ENCODE measurements around the gene PTGES3L. TPM values are rescaled to one million over a fixed set of nuclear protein-coding genes. Genes with fewer than 3 reads are reported as not detected.
"Not testable (repeated sequence)": the region's sequence is repeated elsewhere in the genome, so short reads cannot be mapped to it uniquely, and the experiment has no call there.

The PTGES3L gene
- total RNA-seq, 1 donor from 2014 or later = 1.3 TPM

DNA sequence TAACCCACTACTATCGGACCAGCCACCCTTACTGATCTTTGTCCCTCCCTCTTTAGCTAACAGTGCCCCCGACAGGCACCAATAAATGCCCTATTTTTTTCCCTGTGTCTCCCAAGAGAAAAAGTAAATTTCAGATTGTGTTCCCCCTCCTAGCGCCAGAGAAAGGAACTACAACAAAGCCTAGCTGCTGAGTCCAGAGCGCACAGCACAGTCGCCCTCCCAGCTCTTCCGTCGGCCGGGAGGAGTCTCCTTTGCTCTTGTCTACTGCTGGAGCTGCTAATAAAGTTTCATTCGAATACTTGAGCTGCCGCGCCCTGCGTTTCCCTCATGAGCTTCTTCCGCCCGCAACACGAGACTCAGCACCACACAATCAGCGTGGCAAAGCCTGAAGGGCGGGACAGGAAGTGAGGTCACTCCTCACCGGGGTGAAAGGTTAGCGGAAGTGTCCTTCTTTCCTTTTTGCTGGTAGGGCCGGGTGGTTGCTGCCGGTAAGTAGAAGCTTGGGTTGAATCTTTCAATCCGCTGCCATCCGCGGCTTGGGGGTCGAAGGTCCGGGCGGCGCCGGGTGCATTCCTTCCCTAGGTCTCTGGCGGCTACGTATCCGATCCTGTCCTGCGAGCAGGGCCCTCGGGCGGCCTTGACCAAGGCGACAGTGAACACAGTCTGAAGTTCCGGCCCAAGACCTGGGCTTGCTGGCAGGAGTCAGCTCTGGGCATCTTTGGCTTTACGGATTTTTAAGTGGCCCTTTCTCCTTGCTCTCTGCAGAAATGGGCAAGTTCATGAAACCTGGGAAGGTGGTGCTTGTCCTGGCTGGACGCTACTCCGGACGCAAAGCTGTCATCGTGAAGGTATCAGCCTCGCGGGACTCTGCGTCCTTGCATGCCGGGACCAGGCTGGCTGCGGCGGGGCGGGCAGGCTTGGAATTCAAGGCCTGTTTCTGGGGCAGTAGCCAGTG, 18.4 kb upstream of the PTGES3L start, which contains the start of gene RPL27:
Gene RPL27, plus strand, starts transcription at position 436 of the 955 bp plus-strand sequence. Its CDS starts 332 bp downstream, at position 768.
- TF ChIP-seq, protein P1, sequence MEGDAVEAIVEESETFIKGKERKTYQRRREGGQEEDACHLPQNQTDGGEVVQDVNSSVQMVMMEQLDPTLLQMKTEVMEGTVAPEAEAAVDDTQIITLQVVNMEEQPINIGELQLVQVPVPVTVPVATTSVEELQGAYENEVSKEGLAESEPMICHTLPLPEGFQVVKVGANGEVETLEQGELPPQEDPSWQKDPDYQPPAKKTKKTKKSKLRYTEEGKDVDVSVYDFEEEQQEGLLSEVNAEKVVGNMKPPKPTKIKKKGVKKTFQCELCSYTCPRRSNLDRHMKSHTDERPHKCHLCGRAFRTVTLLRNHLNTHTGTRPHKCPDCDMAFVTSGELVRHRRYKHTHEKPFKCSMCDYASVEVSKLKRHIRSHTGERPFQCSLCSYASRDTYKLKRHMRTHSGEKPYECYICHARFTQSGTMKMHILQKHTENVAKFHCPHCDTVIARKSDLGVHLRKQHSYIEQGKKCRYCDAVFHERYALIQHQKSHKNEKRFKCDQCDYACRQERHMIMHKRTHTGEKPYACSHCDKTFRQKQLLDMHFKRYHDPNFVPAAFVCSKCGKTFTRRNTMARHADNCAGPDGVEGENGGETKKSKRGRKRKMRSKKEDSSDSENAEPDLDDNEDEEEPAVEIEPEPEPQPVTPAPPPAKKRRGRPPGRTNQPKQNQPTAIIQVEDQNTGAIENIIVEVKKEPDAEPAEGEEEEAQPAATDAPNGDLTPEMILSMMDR (conservative IDR thresholded peaks at IDR 0.05; ENCODE audit: low read depth, low read length) = peak; percentile 78
- DNase-seq (ENCODE audit: low read depth) = peak; percentile 98
- H3K4me3 ChIP-seq (ENCODE audit: low read depth, low read length) = peak within 1 kb of the TSS; percentile 86

GRCh38 chr17:42997390-42997983, 17.6 kb upstream of the PTGES3L start:
- H3K4me3 ChIP-seq (ENCODE audit: low read depth, low read length) = peak overlapping the region; percentile 47
- TF ChIP-seq, protein P1 (conservative IDR thresholded peaks at IDR 0.05; ENCODE audit: low read depth, low read length) = no peak
- no peak for DNase-seq (ENCODE audit: low read depth)

DNA sequence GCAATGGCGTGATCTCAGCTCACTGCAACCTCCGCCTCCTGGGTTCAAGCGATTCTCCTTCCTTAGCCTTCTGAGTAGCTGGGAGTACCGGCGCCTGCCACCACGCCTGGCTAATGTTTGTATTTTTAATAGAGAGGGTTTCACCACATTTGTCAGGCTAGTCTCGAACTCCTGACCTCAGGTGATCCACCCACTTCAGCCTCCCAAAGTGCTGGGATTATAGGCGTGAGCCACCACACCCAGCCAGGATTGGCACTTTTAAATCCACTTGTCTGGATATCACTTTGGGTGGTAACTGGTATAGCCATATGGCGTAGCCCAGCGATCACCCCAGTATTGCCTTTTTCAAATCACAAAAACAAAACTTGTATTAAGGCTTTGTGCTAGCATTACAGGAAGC, 14.0 kb upstream of the PTGES3L start:
- DNase-seq (ENCODE audit: low read depth); H3K4me3 ChIP-seq (ENCODE audit: low read depth, low read length): not testable (repeated sequence)

GRCh38 chr17:42992872-42993271, 13.0 kb upstream of the PTGES3L start:
- no peak overlapping the region for H3K4me3 ChIP-seq (ENCODE audit: low read depth, low read length)
- no peak for DNase-seq (ENCODE audit: low read depth)
- TF ChIP-seq, protein P1 (conservative IDR thresholded peaks at IDR 0.05; ENCODE audit: low read depth, low read length) = no peak

- no peak for DNase-seq (ENCODE audit: low read depth)
- TF ChIP-seq, protein P1 (conservative IDR thresholded peaks at IDR 0.05; ENCODE audit: low read depth, low read length) = no peak
These were observed 11.6 kb upstream of the PTGES3L start for GRCh38 chr17:42991471-42991870.

GRCh38 chr17:42989726-42990652, 10.1 kb upstream of the PTGES3L start:
- DNase-seq (ENCODE audit: low read depth) = no peak
- TF ChIP-seq, protein P1 (conservative IDR thresholded peaks at IDR 0.05; ENCODE audit: low read depth, low read length) = no peak
- H3K4me3 ChIP-seq (ENCODE audit: low read depth, low read length) = no peak overlapping the region

More at GRCh38 chr17:42991471-42991870, 11.6 kb upstream of the PTGES3L start:
- no peak overlapping the region for H3K4me3 ChIP-seq (ENCODE audit: low read depth, low read length)

Data from epithelial cell of proximal tubule (primary cell).